Right lung (tissue), 10 donors: ENCODE data around the gene PPP1R3D. TPM values are rescaled to one million over a fixed set of nuclear protein-coding genes. Genes with fewer than 3 reads are reported as not detected.
"Not testable (repeated sequence)": the region's sequence is repeated elsewhere in the genome, so short reads cannot be mapped to it uniquely, and the experiment has no call there.

Source experiments
- DNase-seq, 2 donors: peaks; one replicate each; pipeline ENCODE4 v3.0.0-alpha.2; 2013
- long read RNA-seq, 8 donors: transcript quantifications; one replicate each; lab custom pipeline, GENCODE V29; 2026
- polyA plus RNA-seq, 5 donors: library from polyadenylated mRNA; unstranded; fragments of 120-200 nt; gene quantifications; one replicate each; pipeline versions ENCODE4 v1.2.1 to v1.2.3, GENCODE V29; 2013; ENCODE audit warnings: inconsistent platforms in 1 of 5, low replicate concordance in 1 of 5; ENCODE audit not compliant: insufficient read length in 5 of 5, insufficient read depth in 1 of 5

The PPP1R3D gene
- polyA plus RNA-seq = 1 to 10 TPM; 4.6 to 5.8 (median 5.2) TPM
- long read RNA-seq, donor 1, transcript PPP1R3D-201 (1 exons, 3,630 nt) = major isoform, 22 of 22 reads
- long read RNA-seq, donor 1, partial matches to known transcripts = 0 of 22 reads
- long read RNA-seq, donor 1, other reads (novel, unspliced or antisense) = 0 of 22 reads
- long read RNA-seq, donor 2, transcript PPP1R3D-201 (1 exons, 3,630 nt) = major isoform, 6 of 6 reads
- long read RNA-seq, donor 2, partial matches to known transcripts = 0 of 6 reads
- long read RNA-seq, donor 2, other reads (novel, unspliced or antisense) = 0 of 6 reads
- long read RNA-seq, donor 3, partial matches to known transcripts = 0 of 3 reads
- long read RNA-seq, donor 3, other reads (novel, unspliced or antisense) = 0 of 3 reads
- long read RNA-seq, donor 4, transcript PPP1R3D-201 (1 exons, 3,630 nt) = major isoform, 13 of 13 reads
- long read RNA-seq, donor 4, partial matches to known transcripts = 0 of 13 reads
- long read RNA-seq, donor 4, other reads (novel, unspliced or antisense) = 0 of 13 reads
- long read RNA-seq, donor 5, transcript PPP1R3D-201 (1 exons, 3,630 nt) = major isoform, 13 of 54 reads
- long read RNA-seq, donor 5, partial matches to known transcripts = 15 of 54 reads
- long read RNA-seq, donor 5, other reads (novel, unspliced or antisense) = 26 of 54 reads
- long read RNA-seq, donor 6, transcript PPP1R3D-201 (1 exons, 3,630 nt) = major isoform, 8 of 8 reads
- long read RNA-seq, donor 6, partial matches to known transcripts = 0 of 8 reads
- long read RNA-seq, donor 6, other reads (novel, unspliced or antisense) = 0 of 8 reads
- long read RNA-seq, donor 7, transcript PPP1R3D-201 (1 exons, 3,630 nt) = major isoform, 10 of 10 reads
- long read RNA-seq, donor 7, partial matches to known transcripts = 0 of 10 reads
- long read RNA-seq, donor 7, other reads (novel, unspliced or antisense) = 0 of 10 reads
- long read RNA-seq, donor 8, partial matches to known transcripts = 0 of 1 reads
- long read RNA-seq, donor 8, other reads (novel, unspliced or antisense) = 0 of 1 reads

- DNase-seq = peak; percentile 96 to 97
Measured at GRCh38 chr20:59940129-59940955, at the start of gene PPP1R3D, which contains the start of gene FAM217B. Gene PPP1R3D, minus strand, starts transcription at chr20:59940305. Its CDS starts 374 bp downstream, at chr20:59939931. Gene FAM217B, plus strand, starts transcription at chr20:59940389. Its CDS starts 3,555 bp downstream, at chr20:59943944.

- no peak for DNase-seq
Measured at GRCh38 chr20:59988141-59988540, 48.0 kb upstream of the PPP1R3D start.

GRCh38 chr20:59987135-59987534 lies 47.0 kb upstream of the PPP1R3D start:
- no peak for DNase-seq

GRCh38 chr20:59985864-59986263 lies 45.8 kb upstream of the PPP1R3D start:
- no peak for DNase-seq

- DNase-seq = no peak
Measured at GRCh38 chr20:59985164-59985563, 45.1 kb upstream of the PPP1R3D start.

- DNase-seq = no peak
Measured at GRCh38 chr20:59984541-59984940, 44.4 kb upstream of the PPP1R3D start.

GRCh38 chr20:59983076-59983475 lies 43.0 kb upstream of the PPP1R3D start:
- DNase-seq = no peak

- no peak for DNase-seq
Measured at GRCh38 chr20:59977086-59977485, 37.0 kb upstream of the PPP1R3D start.

GRCh38 chr20:59976156-59976782 lies 36.2 kb upstream of the PPP1R3D start:
- no peak for DNase-seq

GRCh38 chr20:59972037-59972801 lies 32.1 kb upstream of the PPP1R3D start:
- no peak for DNase-seq

GRCh38 chr20:59971428-59971827 lies 31.3 kb upstream of the PPP1R3D start:
- no peak for DNase-seq

GRCh38 chr20:59966428-59966827 lies 26.3 kb upstream of the PPP1R3D start:
- DNase-seq = no peak

GRCh38 chr20:59962155-59962554 lies 22.1 kb upstream of the PPP1R3D start:
- DNase-seq = no peak

GRCh38 chr20:59961423-59961822 lies 21.3 kb upstream of the PPP1R3D start:
- DNase-seq = no peak

- no peak for DNase-seq
Measured at GRCh38 chr20:59958626-59959025, 18.5 kb upstream of the PPP1R3D start.

GRCh38 chr20:59958123-59958522 lies 18.0 kb upstream of the PPP1R3D start, which contains the start of gene CDH26:
Gene CDH26, plus strand, starts transcription at chr20:59958423. Its CDS starts 304 bp downstream, at chr20:59958727.
- no peak for DNase-seq

- DNase-seq = not testable (repeated sequence)
Measured at GRCh38 chr20:59957568-59957967, 17.5 kb upstream of the PPP1R3D start.

- no peak for DNase-seq
Measured at GRCh38 chr20:59955131-59955796, 15.2 kb upstream of the PPP1R3D start.

- DNase-seq = no peak
Measured at GRCh38 chr20:59954718-59955117, 14.6 kb upstream of the PPP1R3D start.
